Activated T-helper 2 cell treated with anti-CD3 and anti-CD28 coated beads, Interferon-gamma antibody, Interleukin-2, Interleukin-4, amounts not matched to agents 10 μg/mL and 5 μg/mL and 100 μg/mL, durations not matched to agents 14 hours and 24 hours and 36 hours (primary cell): ENCODE results near the gene MYL6B. TPM values are rescaled to one million over a fixed set of nuclear protein-coding genes. Genes with fewer than 3 reads are reported as not detected.

Experiments
- DNase-seq: peaks from one replicate; pipeline ENCODE4 v3.0.0; 2021; ENCODE audit warnings: low spot score
- H3K27ac Mint-ChIP-seq: one replicate; pipeline ENCODE4 v1.8.0; 2021; ENCODE audit warnings: mixed read lengths
- H3K27me3 Mint-ChIP-seq: one replicate; pipeline ENCODE4 v1.8.0; 2021; ENCODE audit warnings: low read depth, mixed read lengths
- H3K36me3 Mint-ChIP-seq: one replicate; pipeline ENCODE4 v1.8.0; 2021; ENCODE audit warnings: low read depth, mixed read lengths
- H3K4me1 Mint-ChIP-seq: one replicate; pipeline ENCODE4 v1.8.0; 2021; ENCODE audit warnings: low read depth, mixed read lengths
- H3K4me3 Mint-ChIP-seq: one replicate; pipeline ENCODE4 v1.8.0; 2021; ENCODE audit warnings: low read depth, mild to moderate bottlenecking, moderate library complexity, mixed read lengths
- H3K9me3 Mint-ChIP-seq: one replicate; pipeline ENCODE4 v1.8.0; 2021; ENCODE audit warnings: mixed read lengths
- intact Hi-C: fragments of 100-400 bp; cut with micrococcal nuclease; formaldehyde crosslinking; loops from one replicate; pipeline ENCODE4 v1.15.1; 2023
- total RNA-seq: library from RNA; stranded (reverse); gene quantifications from 2 replicates; pipeline ENCODE4 v1.2.3, GENCODE V29; 2022

Gene MYL6B
- total RNA-seq, 1 donor from 2014 or later, result 94.3 TPM

GRCh38 chr12:56157201-56158028, 5.0 kb downstream of the MYL6B start:
- Mint-ChIP-seq H3K9me3 (no peaks in the 10 kb centered on the region), H3K27me3 (no peaks in the 10 kb centered on the region), H3K36me3 (peaks cover 60% of the 10 kb centered on the region), H3K27ac (peak overlapping the region; percentile 91), H3K4me3 (peak overlapping the region; percentile 97), H3K4me1 (peaks cover 58% of the 10 kb centered on the region)
- intact Hi-C loops, result loop anchor here (1.0 to 5.0 kb wide), 4 partner anchors 31 to 955 kb away; partner anchors contain the start of genes SMARCC2, STAT6 and ZC3H10
- peak; percentile 61 for DNase-seq

GRCh38 chr12:56158029-56158925, 5.9 kb downstream of the MYL6B start, which contains the start of gene MYL6:
Gene MYL6, plus strand, starts transcription at chr12:56158359. Its CDS starts 43 bp downstream, at chr12:56158402.
- DNase-seq, result peak; percentile 92
- peak within 1 kb of the TSS; percentile 91 for H3K27ac Mint-ChIP-seq
- peaks cover 54% of the 10 kb centered on the region for H3K4me1 Mint-ChIP-seq
- intact Hi-C loops, result loop anchor here (1.0 to 5.0 kb wide), 4 partner anchors 31 to 954 kb away; partner anchors contain the start of genes SMARCC2, STAT6 and ZC3H10
- H3K36me3 Mint-ChIP-seq, result peaks cover 68% of the 10 kb centered on the region
- H3K27me3 Mint-ChIP-seq, result no peaks in the 10 kb centered on the region
- peak within 1 kb of the TSS; percentile 97 for H3K4me3 Mint-ChIP-seq
- H3K9me3 Mint-ChIP-seq, result no peaks in the 10 kb centered on the region

- H3K4me1 Mint-ChIP-seq, result peaks cover 47% of the 10 kb centered on the region
- intact Hi-C loops, result loop anchor here (1.0 to 5.0 kb wide), 4 partner anchors 30 to 953 kb away; partner anchors contain the start of genes SMARCC2, STAT6 and ZC3H10
- H3K27me3 Mint-ChIP-seq, result no peaks in the 10 kb centered on the region
- H3K9me3 Mint-ChIP-seq, result no peaks in the 10 kb centered on the region
- DNase-seq, result no peak
- peak overlapping the region; percentile 97 for H3K4me3 Mint-ChIP-seq
- peaks cover 75% of the 10 kb centered on the region for H3K36me3 Mint-ChIP-seq
- H3K27ac Mint-ChIP-seq, result peak overlapping the region; percentile 91
These were observed 6.6 kb downstream of the MYL6B start for GRCh38 chr12:56158926-56159461.

GRCh38 chr12:56159482-56160192, 7.2 kb downstream of the MYL6B start:
- intact Hi-C loops, result loop anchor here (2.0 to 5.0 kb wide), 3 partner anchors 29 to 953 kb away; partner anchors contain the start of genes SMARCC2, STAT6 and ZC3H10
- DNase-seq, result no peak
- peak overlapping the region; percentile 97 for H3K4me3 Mint-ChIP-seq
- peaks cover 44% of the 10 kb centered on the region for H3K4me1 Mint-ChIP-seq
- H3K27ac Mint-ChIP-seq, result peak overlapping the region; percentile 91
- H3K9me3 Mint-ChIP-seq, result no peaks in the 10 kb centered on the region
- H3K36me3 Mint-ChIP-seq, result peaks cover 81% of the 10 kb centered on the region
- H3K27me3 Mint-ChIP-seq, result no peaks in the 10 kb centered on the region

DNA sequence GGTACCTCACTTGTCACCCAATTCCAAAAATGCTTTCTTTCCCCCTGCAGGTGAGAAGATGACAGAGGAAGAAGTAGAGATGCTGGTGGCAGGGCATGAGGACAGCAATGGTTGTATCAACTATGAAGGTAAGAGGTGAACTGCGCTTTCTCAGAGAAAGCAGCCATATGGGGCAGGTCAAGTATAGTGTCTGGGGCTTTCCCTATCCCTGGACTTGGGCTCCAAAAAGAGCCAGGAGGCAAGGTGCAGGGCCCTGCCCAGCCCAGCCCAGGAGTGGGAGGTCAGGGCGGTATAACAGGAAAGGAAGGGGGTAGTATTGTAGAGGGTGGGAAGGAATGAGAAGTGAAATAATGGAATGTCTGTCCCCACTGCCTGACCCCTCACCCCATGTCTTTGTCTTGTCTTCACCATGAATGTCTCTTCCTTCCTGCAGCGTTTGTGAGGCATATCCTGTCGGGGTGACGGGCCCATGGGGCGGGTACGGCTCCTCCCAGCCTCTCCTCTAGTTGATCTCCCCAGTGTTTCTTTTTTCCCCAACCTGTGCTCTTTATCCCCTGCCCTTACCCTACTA, 7.9 kb downstream of the MYL6B start:
- H3K27me3 Mint-ChIP-seq, result no peaks in the 10 kb centered on the region
- H3K36me3 Mint-ChIP-seq, result peaks cover 81% of the 10 kb centered on the region

DNA sequence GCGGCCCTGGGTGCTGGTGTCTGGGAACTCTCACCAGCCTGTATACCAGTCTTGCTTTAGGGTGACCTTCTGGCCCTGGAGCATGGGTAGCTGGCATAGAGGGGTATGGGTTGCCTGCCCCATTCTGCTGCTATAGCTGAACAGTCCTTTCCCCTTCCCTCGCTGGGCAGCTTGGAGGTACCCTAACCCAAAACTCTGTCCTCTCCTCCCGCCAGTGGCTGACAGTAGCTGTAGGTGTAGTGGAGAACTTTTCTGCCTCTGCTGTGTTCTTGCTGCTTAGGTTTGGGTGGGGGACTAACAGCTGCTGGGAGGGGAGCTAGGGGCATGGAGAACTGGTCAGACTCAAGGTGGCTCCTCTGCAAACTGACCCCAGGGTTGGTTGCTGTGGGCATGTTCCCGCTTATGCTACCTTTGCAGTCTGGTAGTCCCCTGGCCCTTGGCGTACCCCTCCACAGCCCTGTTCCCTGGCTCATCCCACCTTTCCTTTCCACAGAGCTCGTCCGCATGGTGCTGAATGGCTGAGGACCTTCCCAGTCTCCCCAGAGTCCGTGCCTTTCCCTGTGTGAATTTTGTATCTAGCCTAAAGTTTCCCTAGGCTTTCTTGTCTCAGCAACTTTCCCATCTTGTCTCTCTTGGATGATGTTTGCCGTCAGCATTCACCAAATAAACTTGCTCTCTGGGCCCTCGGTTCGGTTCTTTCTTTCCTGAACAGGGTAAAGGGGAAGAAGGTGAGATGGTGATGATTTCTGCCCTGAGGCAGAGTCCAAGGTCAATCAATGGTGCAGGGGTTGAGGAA, 8.7 kb downstream of the MYL6B start:
- no peaks in the 10 kb centered on the region for H3K9me3 Mint-ChIP-seq
- intact Hi-C loops, result no loop called here

More for the DNA sequence above, 7.9 kb downstream of the MYL6B start:
- Mint-ChIP-seq H3K27ac (peak overlapping the region; percentile 86), H3K4me3 (peak overlapping the region; percentile 97), H3K4me1 (peaks cover 40% of the 10 kb centered on the region), H3K9me3 (no peaks in the 10 kb centered on the region)
- DNase-seq, result peak; percentile 50
- intact Hi-C loops, result no loop called here

GRCh38 chr12:56161690-56162351, 9.4 kb downstream of the MYL6B start:
- Mint-ChIP-seq H3K36me3 (peaks cover 81% of the 10 kb centered on the region), H3K27me3 (no peaks in the 10 kb centered on the region), H3K4me1 (peaks cover 35% of the 10 kb centered on the region), H3K9me3 (no peaks in the 10 kb centered on the region), H3K4me3 (peak overlapping the region; percentile 97), H3K27ac (peak overlapping the region; percentile 63)
- DNase-seq, result no peak
- intact Hi-C loops, result no loop called here

More for the DNA sequence above, 8.7 kb downstream of the MYL6B start:
- no peaks in the 10 kb centered on the region for H3K27me3 Mint-ChIP-seq
- peak overlapping the region; percentile 97 for H3K4me3 Mint-ChIP-seq
- peaks cover 81% of the 10 kb centered on the region for H3K36me3 Mint-ChIP-seq
- H3K27ac Mint-ChIP-seq, result peak overlapping the region; percentile 86
- H3K4me1 Mint-ChIP-seq, result peaks cover 35% of the 10 kb centered on the region
- DNase-seq, result no peak

GRCh38 chr12:56162468-56163290, 10.3 kb downstream of the MYL6B start:
- no peak for DNase-seq
- Mint-ChIP-seq H3K9me3 (no peaks in the 10 kb centered on the region), H3K4me1 (peaks cover 33% of the 10 kb centered on the region), H3K27me3 (no peaks in the 10 kb centered on the region), H3K36me3 (peaks cover 81% of the 10 kb centered on the region), H3K27ac (no peak overlapping the region), H3K4me3 (no peak overlapping the region)
- intact Hi-C loops, result no loop called here

DNA sequence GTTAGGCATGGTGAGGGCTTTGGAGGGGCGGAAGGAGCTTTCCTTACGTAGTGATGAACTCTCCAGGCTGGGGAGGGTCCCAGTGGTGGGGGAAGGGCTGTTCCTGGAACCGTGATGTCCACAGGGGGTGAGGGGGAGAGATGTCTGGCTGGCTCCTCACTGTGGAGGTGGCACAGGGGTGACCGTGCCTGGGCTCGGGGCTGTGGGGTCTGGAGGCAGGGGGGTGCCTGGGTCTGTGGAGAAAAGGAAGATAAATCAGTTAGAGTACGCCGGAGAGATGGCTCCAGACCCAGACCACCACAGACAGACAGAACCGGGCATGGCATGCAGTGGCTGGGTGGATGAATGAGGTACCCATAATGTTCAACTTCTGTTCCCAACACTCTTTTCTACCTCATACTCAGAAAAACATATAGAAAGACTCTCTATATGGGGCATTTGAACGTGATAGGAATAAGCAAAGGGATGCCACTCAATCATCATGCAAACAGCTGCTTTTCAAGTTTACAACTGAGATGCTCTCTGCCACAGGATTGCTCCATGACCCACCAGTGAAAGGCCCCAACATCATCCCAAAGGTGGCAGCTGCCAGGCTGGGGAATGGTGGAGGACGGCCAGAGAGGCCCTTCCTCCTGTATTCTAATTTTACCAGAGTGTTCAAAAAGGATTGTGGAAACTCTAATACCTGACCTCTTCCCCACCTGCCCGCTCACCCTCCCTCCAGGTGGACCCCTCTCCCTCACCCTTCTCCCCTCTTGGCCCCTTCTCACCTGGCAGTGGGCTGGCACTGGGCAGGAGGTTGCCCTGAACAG, 11.4 kb downstream of the MYL6B start:
- intact Hi-C loops, result no loop called here
- Mint-ChIP-seq H3K4me1 (peaks cover 33% of the 10 kb centered on the region), H3K27ac (peak overlapping the region; percentile 30), H3K4me3 (no peak overlapping the region), H3K36me3 (peaks cover 81% of the 10 kb centered on the region), H3K27me3 (no peaks in the 10 kb centered on the region), H3K9me3 (no peaks in the 10 kb centered on the region)
- no peak for DNase-seq

- peaks cover 79% of the 10 kb centered on the region for H3K36me3 Mint-ChIP-seq
These were observed 11.9 kb downstream of the MYL6B start for GRCh38 chr12:56164345-56164729.

More at GRCh38 chr12:56164345-56164729, 11.9 kb downstream of the MYL6B start:
- intact Hi-C loops, result no loop called here
- H3K9me3 Mint-ChIP-seq, result no peaks in the 10 kb centered on the region
- H3K27me3 Mint-ChIP-seq, result no peaks in the 10 kb centered on the region
- no peak overlapping the region for H3K27ac Mint-ChIP-seq
- no peak overlapping the region for H3K4me3 Mint-ChIP-seq
- DNase-seq, result no peak
- peaks cover 27% of the 10 kb centered on the region for H3K4me1 Mint-ChIP-seq
